Right lobe of liver (tissue), 4 donors: Measurements from ENCODE around the gene CTSW.

Experiments
- CTCF ChIP-seq, 4 donors: fragments of 200-600 bp in 3 of 4; fragments of 450-650 bp in 1 of 4; IDR thresholded peaks; one replicate each; pipeline versions ENCODE4 v1.5.1 to v1.8.0; 2016 to 2022; ENCODE audit warnings: antibody characterized with exemption in 4 of 4, mild to moderate bottlenecking in 2 of 4
- POLR2A ChIP-seq: fragments of 450-650 bp; IDR thresholded peaks from one replicate; pipeline ENCODE4 v1.6.1; 2017; ENCODE audit warnings: antibody characterized with exemption, mild to moderate bottlenecking
- donor health status: DM: no; HTN: no; CAD: no.
- donor health status: DM: no; HTN: no; CAD: no.
- donor health status: DM: no; HTN: yes; CAD: no.

DNA sequence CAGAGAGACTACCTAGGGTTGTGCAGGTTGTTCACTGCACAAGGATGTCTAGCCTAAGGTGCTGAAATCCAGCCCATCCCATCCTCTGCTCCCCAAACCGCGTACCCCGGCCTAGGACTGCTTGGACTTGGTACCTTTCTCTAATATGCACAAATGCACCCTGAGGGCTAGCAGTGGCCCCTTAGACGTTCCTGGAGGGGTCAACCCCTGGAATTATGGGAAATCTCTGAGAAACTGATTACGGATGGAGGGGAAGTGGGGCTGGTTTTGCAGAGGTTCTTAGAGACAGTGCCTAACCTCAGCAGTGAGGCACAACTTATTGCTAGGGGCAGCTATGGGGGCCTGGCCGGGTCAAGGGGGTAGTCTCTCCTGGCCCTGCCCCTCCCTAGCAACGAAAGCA is 36.8 kb downstream of the CTSW start:
- TF ChIP-seq CTCF (IDR thresholded peaks at IDR 0.05) (no peak), POLR2A (no peak)
